Breast epithelium (tissue), 4 donors: Measurements from ENCODE around the gene GNB3. TPM values are rescaled to one million over a fixed set of nuclear protein-coding genes. Genes with fewer than 3 reads are reported as not detected.
"Not testable (repeated sequence)": the region's sequence is repeated elsewhere in the genome, so short reads cannot be mapped to it uniquely, and the experiment has no call there.

Source experiments
- DNase-seq, 2 donors: peaks; one replicate each; pipeline ENCODE4 v3.0.0-alpha.2; 2019; ENCODE audit warnings: low spot score in 2 of 2
- H3K27ac ChIP-seq, 2 donors: fragments of 200-600 bp; sonication (generic) in 1 of 2; one replicate each; pipeline ENCODE4 v1.5.1; 2016 to 2019; ENCODE audit warnings: mild to moderate bottlenecking in 1 of 2
- H3K27me3 ChIP-seq, 2 donors: fragments of 200-600 bp; sonication (generic) in 1 of 2; one replicate each; pipeline versions ENCODE4 v1.5.1 to v1.6.0; 2017 to 2019; ENCODE audit warnings: control low read depth in 1 of 2, mild to moderate bottlenecking in 1 of 2
- H3K36me3 ChIP-seq: fragments of 200-600 bp; one replicate; pipeline ENCODE4 v1.5.1; 2019
- H3K4me1 ChIP-seq, 2 donors: fragments of 200-600 bp; sonication (generic); one replicate each; pipeline ENCODE4 v1.5.1; 2016 to 2019; ENCODE audit warnings: control low read depth in 1 of 2
- H3K4me3 ChIP-seq, 3 donors: fragments of 200-600 bp; sonication (generic); 1 replicate in 2 of 3; 2 replicates in 1 of 3; pipeline ENCODE4 v1.5.1; 2016 to 2019; ENCODE audit warnings: mild to moderate bottlenecking in 3 of 3, moderate library complexity in 2 of 3
- H3K9me3 ChIP-seq, 2 donors: fragments of 200-600 bp; sonication (generic) in 1 of 2; one replicate each; pipeline ENCODE4 v1.5.1; 2016 to 2019; ENCODE audit warnings: control low read depth in 1 of 2
- CTCF ChIP-seq, 3 donors: fragments of 450-650 bp; IDR thresholded peaks; one replicate each; pipeline ENCODE4 v1.5.1; 2016 to 2017; ENCODE audit warnings: antibody characterized with exemption in 3 of 3, mild to moderate bottlenecking in 3 of 3, moderate library complexity in 3 of 3
- POLR2A ChIP-seq: fragments of 450-650 bp; IDR thresholded peaks from one replicate; pipeline ENCODE4 v1.6.1; 2016; ENCODE audit warnings: antibody characterized with exemption, mild to moderate bottlenecking, moderate library complexity
- POLR2AphosphoS5 ChIP-seq, 3 donors: sonication (generic); formaldehyde crosslinking; IDR thresholded peaks; one replicate each; pipeline ENCODE4 v1.6.1; 2017; ENCODE audit warnings: antibody characterized with exemption in 3 of 3
- intact Hi-C: fragments of 100-400 bp; cut with DNase I; formaldehyde crosslinking; loops from one replicate; pipeline ENCODE4 v1.15.1; 2023; ENCODE audit warnings: low total_unique reads
- total RNA-seq, 3 donors: library from RNA; depleted of rRNA; stranded (reverse); fragments of >200 nt; gene quantifications; one replicate each; pipeline ENCODE4 v1.1.0, GENCODE V29; 2016

The GNB3 gene
- total RNA-seq, 3 donors from 2014 or later: 0.80 to 3.3 (median 2.2) TPM

GRCh38 chr12:6883683-6884082 lies 43.0 kb downstream of the GNB3 start:
- DNase-seq: no peak
- TF ChIP-seq POLR2A (no peak), CTCF (IDR thresholded peaks at IDR 0.05) (no peak), POLR2AphosphoS5 (IDR thresholded peaks at IDR 0.05) (no peak)
- Histone ChIP-seq H3K27ac (no peak overlapping the region), H3K9me3 (no peaks in the 10 kb centered on the region), H3K36me3 (no peaks in the 10 kb centered on the region), H3K27me3 (no peaks in the 10 kb centered on the region), H3K4me1 (no peaks in the 10 kb centered on the region), H3K4me3 (no peak overlapping the region)
- intact Hi-C loops: no loop called here

GRCh38 chr12:6884539-6884938 lies 43.8 kb downstream of the GNB3 start:
- no peaks in the 10 kb centered on the region for H3K36me3 ChIP-seq
- H3K4me3 ChIP-seq: no peak overlapping the region
- H3K9me3 ChIP-seq: no peaks in the 10 kb centered on the region
- H3K27ac ChIP-seq: no peak overlapping the region
- intact Hi-C loops: no loop called here
- no peaks in the 10 kb centered on the region for H3K27me3 ChIP-seq
- TF ChIP-seq CTCF (IDR thresholded peaks at IDR 0.05) (no peak), POLR2AphosphoS5 (IDR thresholded peaks at IDR 0.05) (no peak), POLR2A (no peak)
- no peak for DNase-seq
- no peaks in the 10 kb centered on the region for H3K4me1 ChIP-seq

- intact Hi-C loops, H3K4me3 ChIP-seq, H3K4me1 ChIP-seq, DNase-seq, H3K36me3 ChIP-seq, H3K27me3 ChIP-seq, H3K27ac ChIP-seq, H3K9me3 ChIP-seq: not testable (repeated sequence)
Measured at GRCh38 chr12:6886206-6886999, 45.7 kb downstream of the GNB3 start.

GRCh38 chr12:6887460-6887859 lies 46.7 kb downstream of the GNB3 start:
- intact Hi-C loops: no loop called here
- H3K4me1 ChIP-seq: peaks cover 0 to 3% of the 10 kb centered on the region in 2 donors
- peak overlapping the region in 1 of 2 donors; percentile 17 for H3K27ac ChIP-seq
- DNase-seq: no peak
- H3K4me3 ChIP-seq: no peak overlapping the region
- no peaks in the 10 kb centered on the region for H3K36me3 ChIP-seq
- TF ChIP-seq POLR2AphosphoS5 (IDR thresholded peaks at IDR 0.05): no peak
- TF ChIP-seq CTCF (IDR thresholded peaks at IDR 0.05): no peak
- TF ChIP-seq POLR2A: no peak
- no peaks in the 10 kb centered on the region for H3K9me3 ChIP-seq
- no peaks in the 10 kb centered on the region for H3K27me3 ChIP-seq

- peaks cover 0 to 3% of the 10 kb centered on the region in 2 donors for H3K4me1 ChIP-seq
- intact Hi-C loops: no loop called here
- no peaks in the 10 kb centered on the region for H3K27me3 ChIP-seq
- no peak for DNase-seq
- H3K9me3 ChIP-seq: no peaks in the 10 kb centered on the region
- no peaks in the 10 kb centered on the region for H3K36me3 ChIP-seq
- no peak overlapping the region for H3K4me3 ChIP-seq
- no peak overlapping the region for H3K27ac ChIP-seq
- no peak for TF ChIP-seq POLR2A
- TF ChIP-seq POLR2AphosphoS5 (IDR thresholded peaks at IDR 0.05): no peak
- no peak for TF ChIP-seq CTCF (IDR thresholded peaks at IDR 0.05)
Measured at GRCh38 chr12:6888360-6888759, 47.6 kb downstream of the GNB3 start.

GRCh38 chr12:6888794-6889193 lies 48.1 kb downstream of the GNB3 start:
- intact Hi-C loops, H3K36me3 ChIP-seq, H3K4me3 ChIP-seq, DNase-seq, H3K4me1 ChIP-seq, H3K27me3 ChIP-seq, H3K9me3 ChIP-seq, H3K27ac ChIP-seq: not testable (repeated sequence)

GRCh38 chr12:6889775-6890573 lies 49.2 kb downstream of the GNB3 start:
- H3K4me1 ChIP-seq, DNase-seq, H3K9me3 ChIP-seq, H3K4me3 ChIP-seq, H3K36me3 ChIP-seq, H3K27me3 ChIP-seq: not testable (repeated sequence)
- intact Hi-C loops: loop anchor here (2.0 kb wide), 1 partner anchor 57 kb away; no protein-coding TSS in a partner anchor
- peak overlapping the region; percentile 93 to 94 for H3K27ac ChIP-seq
